ENCODE measurements around the gene FAR2.
"Not testable (repeated sequence)": the region's sequence is repeated elsewhere in the genome, so short reads cannot be mapped to it uniquely, and the experiment has no call there.

Gene FAR2

DNA sequence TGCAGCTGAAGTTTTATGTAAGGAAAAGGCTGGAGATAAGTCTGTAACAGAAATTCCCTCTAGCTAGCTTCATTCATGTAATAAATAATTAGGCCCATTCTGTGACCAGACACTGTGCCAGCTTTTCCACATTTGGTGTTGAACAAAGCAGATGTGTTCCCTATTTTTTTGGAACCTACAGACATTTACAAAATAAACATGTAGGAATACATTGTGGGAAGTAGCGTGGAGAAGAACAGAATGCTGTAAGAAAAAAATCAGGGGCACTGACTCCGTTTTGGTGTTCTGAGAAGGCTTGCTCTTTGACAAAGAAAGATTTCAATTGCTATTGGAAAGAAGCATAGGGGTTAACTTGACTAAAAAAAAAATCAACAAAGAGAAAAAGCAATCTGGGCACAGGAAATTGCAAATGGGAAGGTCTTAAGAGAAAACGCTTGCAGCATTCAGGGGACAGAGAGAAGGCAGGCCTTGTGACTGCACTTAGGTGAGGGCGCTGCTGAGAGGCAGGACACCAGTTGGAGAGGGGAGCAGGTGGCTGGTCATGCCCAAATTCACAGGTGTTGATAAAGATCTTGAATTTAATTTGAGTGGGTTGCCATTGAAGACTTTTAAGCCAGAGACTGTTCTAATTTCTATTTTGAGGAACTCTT, 4.0 kb downstream of the FAR2 start:
- no peak for DNase-seq (ENCODE audit: low read depth in 2 of 2)

DNA sequence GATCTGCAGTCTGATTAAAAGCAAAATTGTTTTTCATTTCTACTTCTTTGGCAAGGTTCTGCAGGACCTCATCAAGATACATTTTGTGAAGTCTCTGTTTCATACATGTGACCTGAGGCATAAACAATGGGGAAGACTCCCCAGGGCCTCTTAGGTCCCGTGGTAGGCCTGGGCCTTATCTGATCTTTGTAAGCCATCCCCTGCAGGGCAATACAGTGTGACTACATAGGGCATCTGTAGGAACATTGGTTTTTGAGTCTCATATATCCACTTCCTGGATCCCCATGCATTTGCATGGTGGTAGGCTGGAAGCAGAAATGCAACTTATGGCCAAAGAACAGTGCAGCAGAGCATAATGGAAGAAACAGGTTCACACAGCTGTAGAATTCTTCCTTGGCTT, 6.0 kb downstream of the FAR2 start:
- no peak for DNase-seq (ENCODE audit: low read depth in 2 of 2)

DNA sequence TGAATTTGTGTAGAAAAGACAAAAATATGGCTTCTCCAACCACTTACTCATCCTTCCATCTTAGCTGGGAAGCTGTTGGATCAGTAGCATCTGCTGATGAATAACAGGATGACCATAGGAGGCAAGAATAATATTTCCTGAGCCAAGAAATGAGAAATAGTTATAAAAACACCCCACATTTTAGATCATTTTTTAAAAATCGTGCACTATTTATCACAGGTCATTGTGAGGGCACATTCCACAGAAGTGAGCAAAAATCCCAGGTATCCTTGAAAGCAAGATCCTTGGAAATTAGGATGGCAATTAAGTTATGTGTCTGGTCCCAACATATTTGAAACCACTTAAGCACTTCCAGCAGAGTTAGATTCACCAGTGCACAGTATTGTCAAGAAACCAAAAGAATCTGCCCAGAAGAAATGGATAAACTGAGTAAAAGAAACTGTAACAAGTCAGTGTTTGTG, 8.4 kb downstream of the FAR2 start:
- no peak for DNase-seq (ENCODE audit: low read depth in 2 of 2)

DNA sequence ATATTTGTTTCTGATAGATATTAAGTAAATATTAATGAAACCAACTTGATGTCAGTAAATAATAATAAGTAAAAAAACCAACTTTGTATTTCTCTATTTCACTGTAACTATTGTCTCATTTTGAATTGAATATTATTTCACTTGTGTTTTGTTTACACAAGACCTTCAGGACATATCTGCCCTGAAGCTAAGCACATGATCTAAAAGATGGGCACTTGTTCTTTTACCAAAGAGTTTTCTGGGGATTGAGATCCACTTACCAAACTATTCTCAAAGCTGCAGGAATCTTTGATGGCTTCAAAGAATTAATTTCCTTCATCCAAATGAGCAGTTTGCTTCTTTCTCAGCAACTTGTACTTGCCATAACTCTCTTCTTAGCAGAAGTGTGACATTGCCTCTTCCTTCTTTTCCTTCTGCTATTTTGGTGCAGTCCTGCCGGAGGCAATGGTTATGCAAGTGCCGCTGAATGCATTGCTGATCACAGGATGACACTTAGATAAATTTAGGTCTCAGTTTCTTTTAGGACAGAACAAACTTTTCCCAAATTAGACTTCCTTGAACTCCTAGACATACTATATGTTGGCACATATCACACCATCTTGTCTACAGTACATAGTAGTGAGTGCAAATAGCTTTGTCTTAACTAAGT, 9.2 kb downstream of the FAR2 start:
- no peak for DNase-seq (ENCODE audit: low read depth in 2 of 2)

DNA sequence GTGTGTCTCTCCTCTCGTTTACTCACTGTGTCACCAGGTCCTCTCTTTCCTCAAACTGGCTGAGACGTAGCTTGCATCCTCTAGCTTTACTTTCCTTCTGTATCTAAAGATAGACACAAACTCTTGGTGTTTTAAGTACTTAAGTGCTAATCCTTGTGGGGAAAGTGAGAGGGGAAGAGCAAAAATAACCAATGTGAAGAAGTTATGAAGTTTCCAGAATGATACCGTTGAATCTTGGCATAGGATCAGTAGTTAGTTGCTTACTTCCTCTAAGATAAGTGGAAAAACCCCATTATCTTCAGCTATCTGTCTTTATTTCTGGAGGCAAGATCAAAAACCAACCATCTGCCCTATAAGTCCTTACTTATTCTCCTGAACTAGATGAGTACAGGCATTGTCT, 10.6 kb downstream of the FAR2 start:
- no peak for DNase-seq (ENCODE audit: low read depth in 2 of 2)

DNA sequence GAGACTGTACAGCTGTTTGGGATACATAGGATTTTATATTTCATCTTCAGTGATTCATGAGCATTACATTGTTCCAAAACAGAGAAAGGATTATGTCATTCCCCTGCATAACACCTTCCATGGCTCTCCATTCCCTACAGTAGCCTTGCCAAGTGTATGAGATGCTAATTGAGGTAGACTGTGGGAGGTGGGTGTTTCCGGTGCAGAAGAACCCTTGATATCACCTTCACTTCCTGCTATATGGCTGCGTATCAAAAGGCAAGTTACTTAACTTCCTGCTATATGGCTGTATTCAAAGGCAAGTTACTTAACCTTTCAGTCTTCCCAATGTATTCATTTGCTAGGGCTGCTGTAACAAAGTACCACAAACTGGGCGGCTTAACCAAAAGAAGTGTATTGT, 11.2 kb downstream of the FAR2 start:
- no peak for DNase-seq (ENCODE audit: low read depth in 2 of 2)

DNA sequence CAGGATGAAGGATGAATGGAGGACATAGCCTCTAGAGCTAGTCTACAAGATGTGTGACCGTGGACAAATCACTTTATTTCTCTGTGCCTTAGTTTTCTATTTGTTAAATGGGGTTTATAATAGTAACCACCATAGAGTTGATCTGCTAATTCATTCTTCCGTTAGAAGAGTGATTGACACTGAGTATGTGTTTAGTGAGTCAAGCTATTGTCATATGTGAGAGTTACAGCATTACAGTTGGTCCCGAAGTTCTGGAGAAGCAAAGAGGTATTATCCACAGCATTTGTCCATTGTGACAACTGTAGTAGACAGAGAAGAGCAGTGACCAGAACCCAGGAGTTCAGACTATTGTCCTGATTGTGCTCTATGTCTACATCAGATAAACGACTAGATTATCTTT, 14.1 kb downstream of the FAR2 start:
- no peak for DNase-seq (ENCODE audit: low read depth in 2 of 2)

DNA sequence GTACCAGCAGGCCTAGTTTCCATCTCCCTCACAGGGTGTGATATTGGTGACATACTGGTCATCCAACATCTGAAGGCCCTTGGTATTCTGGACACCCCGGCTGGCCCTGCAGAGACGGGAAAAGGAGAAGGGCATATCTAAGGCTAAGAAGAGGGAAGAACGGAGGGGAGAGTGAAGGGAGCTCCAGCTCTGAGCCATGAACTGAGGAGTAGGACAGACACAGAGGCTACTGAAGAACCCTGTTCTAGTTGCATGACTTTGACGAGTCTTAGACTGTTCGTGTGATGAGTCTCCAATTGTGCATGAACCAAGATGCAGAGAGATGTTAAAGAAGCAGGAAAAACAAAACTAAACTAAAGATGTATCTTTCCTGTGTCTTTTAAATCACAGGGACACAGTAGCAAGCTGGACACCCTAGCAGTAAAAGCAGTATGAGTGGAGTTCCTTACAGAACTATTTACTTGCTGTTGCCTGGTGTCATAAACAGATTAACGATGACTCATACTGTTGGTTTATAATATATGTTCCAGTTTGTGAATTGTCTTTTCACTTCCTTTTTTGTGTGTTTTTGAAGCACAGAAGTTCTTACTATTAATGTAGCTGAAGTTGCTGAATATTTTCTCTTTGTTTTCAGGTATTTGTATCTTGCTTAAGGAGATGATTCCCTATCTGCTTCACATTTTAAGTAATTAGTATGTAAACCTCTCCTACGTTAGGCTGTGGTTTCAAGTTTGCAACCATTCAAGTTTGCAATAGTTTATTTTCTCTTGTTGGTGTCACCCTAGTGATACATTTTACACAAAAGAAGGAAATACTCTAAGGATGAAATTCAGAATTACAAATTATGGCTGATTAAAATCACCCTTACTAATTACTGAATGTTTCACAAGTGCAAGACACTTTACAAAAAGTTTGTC, 15.7 kb downstream of the FAR2 start:
- DNase-seq (ENCODE audit: low read depth in 2 of 2) = no peak

DNA sequence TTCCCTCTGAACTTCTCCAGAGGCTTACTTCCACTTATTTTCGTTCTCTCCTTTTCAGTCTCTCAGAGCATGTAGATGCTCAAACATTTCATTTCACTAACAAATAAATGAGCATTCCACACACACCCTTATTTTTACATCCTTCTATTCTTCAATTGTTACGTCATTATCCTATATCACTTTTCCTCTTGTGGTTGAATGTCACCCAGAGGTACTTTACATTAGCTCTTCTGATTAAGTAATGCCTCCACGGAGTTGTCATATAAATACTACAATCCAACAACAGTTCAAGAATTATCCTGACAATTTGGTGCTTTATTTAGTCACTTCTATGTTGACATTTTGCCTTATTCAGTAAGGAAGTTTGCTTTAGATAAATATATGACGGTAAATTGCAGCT, 18.4 kb downstream of the FAR2 start:
- no peak for DNase-seq (ENCODE audit: low read depth in 2 of 2)

DNA sequence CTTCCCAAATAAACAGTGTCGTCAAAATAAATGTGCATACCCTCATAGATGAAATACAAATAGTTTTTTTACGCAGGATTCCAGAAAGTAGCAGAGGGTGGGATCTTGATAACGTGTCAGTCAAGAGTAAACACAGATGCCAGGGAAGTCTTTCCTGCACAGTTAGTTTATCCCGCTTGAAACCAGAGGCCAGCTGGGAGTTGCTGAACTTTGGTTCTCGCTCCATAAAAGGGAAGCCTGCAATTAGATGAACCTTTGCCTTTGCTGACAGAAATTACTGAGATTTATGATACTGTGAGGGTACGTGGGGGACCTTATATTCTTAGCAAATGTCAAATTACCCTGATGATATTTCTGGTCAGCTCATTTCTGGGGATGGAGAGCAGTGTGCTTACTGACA, 18.9 kb downstream of the FAR2 start:
- DNase-seq (ENCODE audit: low read depth in 2 of 2) = no peak

DNA sequence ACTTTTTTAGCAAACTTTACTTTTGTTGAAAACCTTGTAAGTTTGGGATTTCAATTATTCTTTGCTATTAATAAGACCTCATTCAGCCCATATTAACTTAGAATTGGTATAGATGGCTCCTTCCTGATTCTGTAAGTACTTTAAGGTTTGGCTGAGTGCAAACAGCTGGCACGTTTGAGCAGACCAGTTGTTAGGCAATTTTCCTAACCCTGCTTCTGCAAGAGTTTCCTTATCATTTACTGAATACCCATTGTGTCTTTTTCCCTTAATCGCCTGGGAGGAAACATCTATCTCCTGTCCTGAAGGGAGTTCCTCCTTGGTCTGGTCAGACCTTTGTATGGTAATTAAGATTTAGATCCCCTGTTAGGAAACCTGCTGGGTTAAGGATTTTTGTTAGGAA, 20.9 kb downstream of the FAR2 start:
- DNase-seq (ENCODE audit: low read depth in 2 of 2) = not testable (repeated sequence)

DNA sequence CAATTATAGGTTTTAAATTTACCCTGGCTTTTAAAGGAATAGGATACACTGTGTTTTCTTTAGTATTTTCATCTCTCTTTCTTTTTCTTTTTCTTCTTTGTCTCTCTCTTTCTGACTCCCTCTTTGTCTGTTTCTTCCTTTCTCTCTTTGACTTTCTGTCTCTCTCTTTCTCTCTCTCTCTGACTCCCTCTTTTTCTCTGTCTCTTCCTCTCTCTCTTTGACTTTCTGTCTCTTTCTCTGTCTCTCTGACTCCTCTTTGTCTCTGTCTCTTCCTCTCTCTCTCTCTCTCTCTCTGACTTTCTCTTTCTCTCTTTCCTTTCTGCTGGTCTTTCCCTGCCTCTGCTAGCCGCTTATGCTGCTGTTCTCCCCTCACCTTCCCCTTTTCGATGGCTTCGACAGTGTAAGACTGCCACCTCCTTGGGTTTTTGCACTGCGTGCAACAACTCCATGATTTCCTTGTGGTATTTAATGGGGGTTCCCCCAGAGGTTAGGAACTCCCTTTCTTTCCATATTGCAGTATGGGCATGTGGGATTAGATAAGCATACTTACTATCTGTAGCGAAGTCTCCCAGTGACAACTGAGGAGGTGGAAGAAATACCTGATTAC, 21.5 kb downstream of the FAR2 start:
- DNase-seq (ENCODE audit: low read depth in 2 of 2) = not testable (repeated sequence)

DNA sequence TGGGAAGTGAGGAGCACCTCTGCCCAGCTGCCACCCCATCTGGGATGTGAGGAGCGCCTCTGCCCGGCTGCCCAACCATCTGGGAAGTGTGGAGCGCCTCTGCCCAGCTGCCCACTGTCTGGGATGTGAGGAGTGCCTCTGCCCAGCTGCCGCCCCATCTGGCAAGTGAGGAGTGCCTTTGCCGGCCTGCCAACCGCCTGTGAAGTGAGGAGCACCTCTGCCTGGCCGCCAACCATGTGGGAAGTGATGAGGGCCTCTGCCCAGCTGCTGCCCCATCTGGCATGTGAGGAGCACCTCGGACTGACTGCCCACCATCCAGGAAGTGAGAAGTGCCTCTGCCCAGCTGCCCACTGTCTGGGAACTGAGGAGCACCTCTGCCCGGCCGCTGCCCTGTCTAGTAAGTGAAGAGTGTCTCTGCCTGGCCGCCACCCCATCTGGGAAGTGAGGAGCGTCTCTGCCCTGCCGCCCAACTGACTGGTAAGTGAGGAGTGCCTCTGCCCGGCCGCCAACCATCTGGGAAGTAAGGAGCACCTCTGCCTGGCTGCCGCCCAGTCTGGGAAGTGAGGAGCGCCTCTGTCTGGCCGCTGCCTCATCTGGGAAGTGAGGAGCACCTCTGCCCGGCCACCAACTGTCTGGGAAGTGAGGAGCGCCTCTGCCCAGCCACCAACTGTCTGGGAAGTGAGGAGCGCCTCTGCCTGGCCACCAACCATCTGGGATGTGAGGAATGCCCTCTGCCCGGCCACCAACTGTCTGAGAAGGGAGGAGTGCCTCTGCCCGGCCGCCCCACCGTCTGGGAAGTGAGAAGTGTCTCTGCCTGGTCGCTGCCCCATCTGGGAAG, 22.6 kb downstream of the FAR2 start:
- DNase-seq (ENCODE audit: low read depth in 2 of 2) = no peak

DNA sequence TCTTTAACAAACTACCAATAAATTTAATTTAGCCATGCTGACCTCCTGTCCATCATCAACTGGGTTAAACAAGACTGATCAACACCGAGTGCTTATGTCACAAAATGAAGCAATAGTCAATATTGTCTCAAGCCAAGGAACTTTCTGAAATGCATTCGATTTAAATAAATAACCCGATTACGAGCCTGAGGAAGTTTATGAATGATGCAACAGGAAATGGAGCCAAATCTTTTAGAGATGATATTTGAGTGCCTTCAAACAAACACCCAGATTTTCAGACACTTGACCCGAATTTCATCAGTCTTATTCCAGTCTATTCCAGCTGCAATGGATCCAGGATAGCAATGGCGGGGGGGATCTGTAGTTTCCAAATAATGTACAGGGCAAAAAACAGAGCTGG, 27.9 kb downstream of the FAR2 start:
- DNase-seq (ENCODE audit: low read depth in 2 of 2) = no peak

DNA sequence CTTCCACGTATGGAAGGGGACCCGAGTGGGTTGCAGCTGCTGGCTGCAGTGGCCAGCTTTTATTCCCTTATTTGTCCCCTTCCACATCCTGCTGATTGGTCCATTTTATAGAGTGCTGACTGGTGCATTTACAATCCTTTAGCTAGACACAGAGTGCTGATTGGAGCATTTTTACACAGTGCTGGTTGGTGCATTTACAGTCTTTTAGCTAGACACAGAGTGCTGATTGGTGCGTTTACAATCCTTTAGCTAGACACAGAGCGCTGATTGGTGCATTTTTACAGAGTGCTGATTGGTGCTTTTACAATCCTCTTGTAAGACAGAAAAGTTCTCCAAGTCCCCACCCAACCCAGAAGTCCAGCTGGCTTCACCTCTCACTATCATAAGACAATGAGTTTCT, 33.2 kb downstream of the FAR2 start:
- DNase-seq (ENCODE audit: low read depth in 2 of 2) = not testable (repeated sequence)

DNA sequence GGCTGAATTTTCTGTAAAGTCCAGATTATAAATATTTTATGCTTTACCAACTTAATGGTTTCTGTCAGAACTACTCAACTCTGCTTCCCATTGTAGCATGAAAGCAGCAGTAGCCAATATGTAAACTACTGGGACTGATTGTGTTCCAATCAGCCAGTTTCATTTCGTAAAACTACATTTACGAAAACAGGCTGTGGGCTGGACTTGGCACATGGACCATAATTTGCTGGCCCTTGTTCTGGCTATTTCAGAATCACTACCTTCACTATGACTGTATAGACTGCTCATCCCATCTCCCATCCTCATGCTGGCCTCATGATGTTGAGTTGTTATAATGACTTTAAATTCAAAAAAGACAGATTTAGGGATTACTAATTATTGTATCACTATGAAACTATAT, 38.7 kb downstream of the FAR2 start:
- DNase-seq (ENCODE audit: low read depth in 2 of 2) = no peak

DNA sequence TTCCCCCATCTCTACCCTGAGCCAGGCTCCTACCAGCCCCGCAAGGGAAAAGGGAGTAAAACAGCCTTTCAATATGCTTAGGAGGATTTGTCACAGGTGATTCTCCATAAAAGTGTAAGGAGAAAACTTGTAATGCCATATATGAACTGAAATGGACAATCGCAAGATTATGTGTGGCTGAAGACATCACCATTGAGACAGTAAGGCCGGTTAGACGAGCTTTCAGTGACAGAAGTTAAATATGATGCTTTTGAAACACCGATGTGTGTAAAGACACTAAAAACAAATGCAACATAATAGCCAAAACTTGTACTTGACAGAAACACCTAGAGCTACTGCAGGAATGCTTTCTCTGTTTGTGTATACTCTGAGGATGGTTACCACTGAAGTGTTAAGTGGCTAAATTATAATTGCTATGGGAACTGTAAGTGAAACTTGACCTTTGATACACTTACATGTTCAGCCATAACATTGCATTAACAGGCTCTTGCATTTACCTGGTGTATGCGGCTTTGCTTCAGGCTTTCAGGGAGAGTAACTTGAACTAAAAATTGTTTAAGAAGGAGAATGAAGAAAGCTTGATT, 42.3 kb downstream of the FAR2 start:
- no peak for DNase-seq (ENCODE audit: low read depth in 2 of 2)

DNA sequence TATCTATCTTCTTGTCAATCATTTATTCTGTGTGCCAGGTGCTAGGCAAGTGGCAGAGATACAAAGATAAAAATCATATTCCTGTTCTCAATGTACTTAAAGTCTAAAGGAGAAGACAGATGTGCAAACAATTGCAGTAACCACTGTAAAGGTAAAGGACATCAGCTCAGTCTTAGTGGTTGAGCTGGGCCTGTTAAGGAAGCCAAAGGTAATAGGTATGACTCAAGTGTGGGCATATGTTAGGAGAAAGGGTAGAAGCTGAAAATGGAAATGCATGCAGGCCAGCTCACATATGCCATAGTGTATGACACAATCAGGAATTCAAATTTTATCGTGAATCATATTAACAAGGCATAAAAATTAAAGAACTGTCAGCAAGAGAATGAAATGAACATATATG, 49.8 kb downstream of the FAR2 start:
- DNase-seq (ENCODE audit: low read depth in 2 of 2) = no peak

DNA sequence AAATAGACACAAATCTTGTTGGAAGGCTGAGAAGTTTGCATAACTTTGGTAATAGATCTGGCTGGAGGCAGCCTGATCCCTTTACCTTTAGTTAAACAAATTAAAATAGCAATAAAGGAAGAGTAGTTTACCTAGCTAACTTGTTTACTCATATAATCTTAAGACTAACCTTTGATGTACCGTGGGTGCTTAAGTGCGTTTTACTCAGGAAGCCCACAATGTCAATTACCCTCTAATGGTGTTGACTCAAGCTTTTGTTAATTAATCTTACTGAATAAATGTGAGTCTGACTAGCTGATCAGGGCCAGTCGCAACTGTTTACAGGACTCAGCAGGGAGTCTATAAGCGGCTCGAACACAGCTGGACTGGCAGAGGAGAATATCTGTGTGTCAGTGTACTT, 51.5 kb downstream of the FAR2 start:
- no peak for DNase-seq (ENCODE audit: low read depth in 2 of 2)

DNA sequence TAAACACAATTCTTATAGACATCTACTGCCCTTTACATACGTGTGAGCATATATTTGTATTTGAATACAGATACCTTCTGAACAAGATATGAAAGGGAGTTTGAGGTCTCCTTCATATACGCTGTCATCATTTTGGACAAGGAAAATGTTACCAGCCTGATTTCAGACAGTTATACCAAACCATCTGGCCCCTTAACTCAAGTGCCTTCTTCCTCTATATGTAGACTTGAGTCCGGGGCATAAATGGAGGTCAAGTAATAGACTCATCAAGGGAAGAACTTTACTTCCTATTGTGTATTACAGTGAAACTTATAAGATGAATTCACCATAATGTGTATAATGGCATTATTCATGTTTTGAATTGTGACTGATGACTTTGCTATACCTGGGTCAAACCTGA, 52.2 kb downstream of the FAR2 start:
- DNase-seq (ENCODE audit: low read depth in 2 of 2) = no peak

DNA sequence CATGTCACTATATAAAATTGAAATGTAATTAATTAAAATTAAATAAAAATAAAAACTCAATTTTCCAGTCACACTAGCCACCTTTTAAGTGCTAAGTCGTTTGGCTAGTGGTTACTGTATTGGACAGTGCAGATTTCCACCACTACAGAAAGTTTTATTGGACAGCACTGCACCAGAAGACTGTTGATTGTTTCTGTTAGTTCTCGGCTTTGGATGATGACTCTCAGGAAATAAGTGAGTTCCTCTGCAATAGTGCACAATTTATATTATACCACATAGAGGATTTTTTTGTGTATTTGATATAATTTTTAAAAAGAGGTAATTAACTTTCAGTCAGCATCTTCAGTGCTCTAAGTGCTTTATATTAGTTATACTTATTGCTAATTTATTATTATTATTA, 52.7 kb downstream of the FAR2 start:
- DNase-seq (ENCODE audit: low read depth in 2 of 2) = no peak

Data from stimulated activated CD4-positive, alpha-beta T cell treated with anti-CD3 and anti-CD28 coated beads, Interleukin-15, amount 100 ng/mL, for 48 hours (primary cell).